Glutamatergic neuron (in vitro differentiated cells): ENCODE measurements around the gene CPM. TPM values are rescaled to one million over a fixed set of nuclear protein-coding genes. Genes with fewer than 3 reads are reported as not detected.

Source experiments
- DNase-seq: peaks from one replicate; pipeline ENCODE4 v3.0.0; 2022
- H3K27ac Mint-ChIP-seq: one replicate; pipeline ENCODE4 v1.8.0; 2020; ENCODE audit warnings: mild to moderate bottlenecking, mixed read lengths, inconsistent platforms; ENCODE audit not compliant: unreplicated experiment
- H3K27me3 Mint-ChIP-seq: one replicate; pipeline ENCODE4 v1.8.0; 2020; ENCODE audit warnings: mild to moderate bottlenecking, moderate library complexity, mixed read lengths, inconsistent platforms; ENCODE audit not compliant: unreplicated experiment
- H3K36me3 Mint-ChIP-seq: one replicate; pipeline ENCODE4 v1.8.0; 2020; ENCODE audit warnings: mild to moderate bottlenecking, mixed read lengths, inconsistent platforms; ENCODE audit not compliant: unreplicated experiment
- H3K4me1 Mint-ChIP-seq: one replicate; pipeline ENCODE4 v1.8.0; 2020; ENCODE audit warnings: mild to moderate bottlenecking, low read depth, mixed read lengths, inconsistent platforms; ENCODE audit not compliant: unreplicated experiment
- H3K4me3 Mint-ChIP-seq: one replicate; pipeline ENCODE4 v1.8.0; 2020; ENCODE audit warnings: mild to moderate bottlenecking, mixed read lengths, inconsistent platforms; ENCODE audit not compliant: unreplicated experiment
- H3K9me3 Mint-ChIP-seq: one replicate; pipeline ENCODE4 v1.8.0; 2020; ENCODE audit warnings: mild to moderate bottlenecking, moderate library complexity, mixed read lengths, inconsistent platforms; ENCODE audit not compliant: unreplicated experiment
- total RNA-seq: library from RNA; stranded (reverse); fragmentation: NEBNext Ultra II Directional; extraction: Animal tissue kit (Norgen Biotek cat#: 25700); gene quantifications from one replicate; pipeline ENCODE4 v1.2.1, GENCODE V29; 2021; ENCODE audit not compliant: unreplicated experiment
- TF ChIP-seq, protein P1 (sequence below): fragments of 200-600 bp; sonication (generic); IDR thresholded peaks from one replicate; pipeline ENCODE4 v1.5.0; 2021; ENCODE audit not compliant: partially characterized antibody, unreplicated experiment

The CPM gene
- total RNA-seq, 1 donor from 2014 or later = not detected

- TF ChIP-seq, protein P1, sequence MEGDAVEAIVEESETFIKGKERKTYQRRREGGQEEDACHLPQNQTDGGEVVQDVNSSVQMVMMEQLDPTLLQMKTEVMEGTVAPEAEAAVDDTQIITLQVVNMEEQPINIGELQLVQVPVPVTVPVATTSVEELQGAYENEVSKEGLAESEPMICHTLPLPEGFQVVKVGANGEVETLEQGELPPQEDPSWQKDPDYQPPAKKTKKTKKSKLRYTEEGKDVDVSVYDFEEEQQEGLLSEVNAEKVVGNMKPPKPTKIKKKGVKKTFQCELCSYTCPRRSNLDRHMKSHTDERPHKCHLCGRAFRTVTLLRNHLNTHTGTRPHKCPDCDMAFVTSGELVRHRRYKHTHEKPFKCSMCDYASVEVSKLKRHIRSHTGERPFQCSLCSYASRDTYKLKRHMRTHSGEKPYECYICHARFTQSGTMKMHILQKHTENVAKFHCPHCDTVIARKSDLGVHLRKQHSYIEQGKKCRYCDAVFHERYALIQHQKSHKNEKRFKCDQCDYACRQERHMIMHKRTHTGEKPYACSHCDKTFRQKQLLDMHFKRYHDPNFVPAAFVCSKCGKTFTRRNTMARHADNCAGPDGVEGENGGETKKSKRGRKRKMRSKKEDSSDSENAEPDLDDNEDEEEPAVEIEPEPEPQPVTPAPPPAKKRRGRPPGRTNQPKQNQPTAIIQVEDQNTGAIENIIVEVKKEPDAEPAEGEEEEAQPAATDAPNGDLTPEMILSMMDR = no peak
- no peak overlapping the region for H3K4me3 Mint-ChIP-seq
- no peak overlapping the region for H3K27ac Mint-ChIP-seq
- no peaks in the 10 kb centered on the region for H3K4me1 Mint-ChIP-seq
- peaks cover 1% of the 10 kb centered on the region for H3K9me3 Mint-ChIP-seq
- H3K36me3 Mint-ChIP-seq = peaks cover 7% of the 10 kb centered on the region
- peaks cover 2% of the 10 kb centered on the region for H3K27me3 Mint-ChIP-seq
- no peak for DNase-seq
These were observed 17.5 kb upstream of the CPM start for GRCh38 chr12:68950511-68950910.

GRCh38 chr12:68945255-68945654 lies 12.3 kb upstream of the CPM start:
- no peak for DNase-seq
- no peak overlapping the region for H3K4me3 Mint-ChIP-seq
- H3K36me3 Mint-ChIP-seq = no peaks in the 10 kb centered on the region
- no peak overlapping the region for H3K27ac Mint-ChIP-seq
- H3K27me3 Mint-ChIP-seq = no peaks in the 10 kb centered on the region
- no peaks in the 10 kb centered on the region for H3K4me1 Mint-ChIP-seq
- TF ChIP-seq, protein P1 = no peak
- H3K9me3 Mint-ChIP-seq = no peaks in the 10 kb centered on the region

- TF ChIP-seq, protein P1 = no peak
- no peak for DNase-seq
- no peak overlapping the region for H3K27ac Mint-ChIP-seq
- no peaks in the 10 kb centered on the region for H3K4me1 Mint-ChIP-seq
- no peak overlapping the region for H3K4me3 Mint-ChIP-seq
- H3K27me3 Mint-ChIP-seq = no peaks in the 10 kb centered on the region
- H3K9me3 Mint-ChIP-seq = no peaks in the 10 kb centered on the region
- no peaks in the 10 kb centered on the region for H3K36me3 Mint-ChIP-seq
These were observed 11.5 kb upstream of the CPM start for GRCh38 chr12:68944296-68945076.

DNA sequence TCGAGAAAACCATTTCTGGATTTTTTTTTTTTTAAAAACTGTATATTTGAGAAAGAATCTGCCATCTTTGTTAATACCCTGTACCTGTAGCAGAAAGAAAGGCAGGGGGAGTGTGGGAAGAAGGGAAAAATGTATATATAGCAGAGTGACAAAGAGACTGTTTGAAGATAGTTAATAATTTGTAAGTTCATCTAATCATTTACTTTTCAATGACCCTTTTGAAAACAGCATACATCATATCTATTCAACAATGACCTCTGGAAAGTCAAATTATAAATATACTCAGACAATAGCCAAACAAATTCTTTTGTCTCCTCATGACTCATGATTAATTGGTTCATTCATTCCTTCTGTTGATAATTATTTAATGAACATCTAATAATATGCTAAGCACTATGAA lies 10.9 kb upstream of the CPM start:
- TF ChIP-seq, protein P1 = no peak
- Mint-ChIP-seq H3K4me1 (no peaks in the 10 kb centered on the region), H3K9me3 (no peaks in the 10 kb centered on the region), H3K27ac (no peak overlapping the region), H3K27me3 (no peaks in the 10 kb centered on the region), H3K36me3 (no peaks in the 10 kb centered on the region), H3K4me3 (no peak overlapping the region)
- no peak for DNase-seq

DNA sequence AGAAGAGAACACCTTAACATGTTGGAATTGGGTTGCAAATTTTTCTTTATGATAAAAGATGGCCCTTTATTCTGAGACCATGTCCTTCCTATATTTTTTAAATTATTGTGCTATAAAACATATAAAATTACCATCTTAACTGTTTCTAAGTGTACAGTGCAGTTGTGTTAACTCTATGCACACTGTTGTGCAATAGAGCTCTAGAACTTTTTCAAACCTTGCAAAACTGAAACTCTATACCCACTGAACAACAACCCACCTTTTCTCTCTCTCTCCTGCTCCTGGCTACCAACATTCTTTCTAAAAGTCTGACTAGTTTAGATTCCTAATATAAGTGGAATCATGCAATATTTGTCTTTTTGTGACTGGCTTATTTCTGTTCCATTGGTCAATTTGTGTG lies 7.8 kb upstream of the CPM start:
- Mint-ChIP-seq H3K27ac (no peak overlapping the region), H3K4me3 (no peak overlapping the region), H3K36me3 (no peaks in the 10 kb centered on the region)

More for the DNA sequence above, 7.8 kb upstream of the CPM start:
- no peaks in the 10 kb centered on the region for H3K9me3 Mint-ChIP-seq
- H3K27me3 Mint-ChIP-seq = no peaks in the 10 kb centered on the region
- TF ChIP-seq, protein P1 = no peak
- no peak for DNase-seq
- no peaks in the 10 kb centered on the region for H3K4me1 Mint-ChIP-seq
